Uterus (tissue), 4 donors: ENCODE data around the gene LRRC4C. TPM values are rescaled to one million over a fixed set of nuclear protein-coding genes. Genes with fewer than 3 reads are reported as not detected.

Experiments
- DNase-seq, 2 donors: peaks; one replicate each; pipeline ENCODE4 v3.0.0-alpha.2; 2019 to 2020
- H3K27ac ChIP-seq, 2 donors: fragments of 200-600 bp; sonication (generic); 1 replicate in 1 of 2; 2 replicates in 1 of 2; pipeline ENCODE4 v1.5.1; 2016 to 2018
- H3K27me3 ChIP-seq, 2 donors: fragments of 200-600 bp; sonication (generic); one replicate each; pipeline ENCODE4 v1.5.1; 2018 to 2019; ENCODE audit warnings: control low read depth in 1 of 2
- H3K36me3 ChIP-seq, 2 donors: fragments of 200-600 bp; sonication (generic); one replicate each; pipeline ENCODE4 v1.5.1; 2019; ENCODE audit warnings: control low read depth in 1 of 2
- H3K4me1 ChIP-seq, 2 donors: fragments of 200-600 bp; sonication (generic); one replicate each; pipeline ENCODE4 v1.5.1; 2018 to 2019; ENCODE audit warnings: control low read depth in 1 of 2
- H3K4me3 ChIP-seq, 2 donors: fragments of 200-600 bp; sonication (generic); 1 replicate in 1 of 2; 2 replicates in 1 of 2; pipeline ENCODE4 v1.5.1; 2018 to 2019; ENCODE audit warnings: mild to moderate bottlenecking in 1 of 2
- H3K9me3 ChIP-seq, 2 donors: fragments of 200-600 bp; sonication (generic); one replicate each; pipeline ENCODE4 v1.5.1; 2019; ENCODE audit warnings: control low read depth in 1 of 2
- CTCF ChIP-seq, 4 experiments: fragments of 200-600 bp in 2 of 4; fragments of 450-650 bp in 2 of 4; sonication (generic) in 2 of 4; IDR thresholded peaks; one replicate each; pipeline ENCODE4 v1.5.1; 2016 to 2019; ENCODE audit warnings: antibody characterized with exemption in 4 of 4, mild to moderate bottlenecking in 2 of 4, moderate library complexity in 1 of 4
- POLR2A ChIP-seq, 2 donors: fragments of 450-650 bp; IDR thresholded peaks; one replicate each; pipeline ENCODE4 v1.6.1; 2016; ENCODE audit warnings: antibody characterized with exemption in 2 of 2, mild to moderate bottlenecking in 1 of 2, moderate library complexity in 1 of 2
- intact Hi-C: fragments of 100-400 bp; cut with DNase I; formaldehyde crosslinking; loops from one replicate; pipeline ENCODE4 v1.15.1; 2023; ENCODE audit warnings: low total_unique reads
- total RNA-seq, 4 donors: library from RNA; depleted of rRNA in 3 of 4; stranded (reverse); fragments of >200 nt in 3 of 4; gene quantifications; one replicate each; pipeline versions ENCODE4 v1.1.0 to v1.2.4, GENCODE V29; 2014 to 2023
- donor health status: DM: yes; HTN: yes; CAD: no.

The LRRC4C gene
- total RNA-seq, 4 donors from 2014 or later, result 1.5 to 16.9 (median 2.1) TPM; not detected in 1

GRCh38 chr11:41449483-41450050, 9.9 kb downstream of the LRRC4C start:
- Histone ChIP-seq H3K27me3 (no peaks in the 10 kb centered on the region), H3K27ac (no peak overlapping the region), H3K36me3 (no peaks in the 10 kb centered on the region), H3K4me1 (no peaks in the 10 kb centered on the region), H3K4me3 (no peak overlapping the region), H3K9me3 (no peaks in the 10 kb centered on the region)
- TF ChIP-seq POLR2A (IDR thresholded peaks at IDR 0.05) (no peak), CTCF (IDR thresholded peaks at IDR 0.05) (no peak)
- no peak for DNase-seq
- intact Hi-C loops, result no loop called here

GRCh38 chr11:41446566-41446965, 12.9 kb downstream of the LRRC4C start:
- TF ChIP-seq POLR2A (IDR thresholded peaks at IDR 0.05), result no peak
- no peak for TF ChIP-seq CTCF (IDR thresholded peaks at IDR 0.05)
- H3K4me3 ChIP-seq, result no peak overlapping the region
- H3K4me1 ChIP-seq, result no peaks in the 10 kb centered on the region
- no peak for DNase-seq
- no peaks in the 10 kb centered on the region for H3K36me3 ChIP-seq
- no peaks in the 10 kb centered on the region for H3K9me3 ChIP-seq
- no peaks in the 10 kb centered on the region for H3K27me3 ChIP-seq
- intact Hi-C loops, result no loop called here
- H3K27ac ChIP-seq, result no peak overlapping the region

GRCh38 chr11:41446107-41446506, 13.3 kb downstream of the LRRC4C start:
- TF ChIP-seq CTCF (IDR thresholded peaks at IDR 0.05) (no peak), POLR2A (IDR thresholded peaks at IDR 0.05) (no peak)
- intact Hi-C loops, result no loop called here
- Histone ChIP-seq H3K27me3 (no peaks in the 10 kb centered on the region), H3K9me3 (no peaks in the 10 kb centered on the region), H3K36me3 (no peaks in the 10 kb centered on the region), H3K27ac (no peak overlapping the region), H3K4me1 (no peaks in the 10 kb centered on the region), H3K4me3 (no peak overlapping the region)
- DNase-seq, result no peak

- TF ChIP-seq CTCF (IDR thresholded peaks at IDR 0.05), result no peak
- TF ChIP-seq POLR2A (IDR thresholded peaks at IDR 0.05), result no peak
- intact Hi-C loops, result no loop called here
- DNase-seq, result no peak
- Histone ChIP-seq H3K27me3 (no peaks in the 10 kb centered on the region), H3K36me3 (no peaks in the 10 kb centered on the region), H3K9me3 (no peaks in the 10 kb centered on the region), H3K4me3 (no peak overlapping the region), H3K4me1 (no peaks in the 10 kb centered on the region), H3K27ac (no peak overlapping the region)
These were observed 22.4 kb downstream of the LRRC4C start for GRCh38 chr11:41437006-41437490.

- intact Hi-C loops, result no loop called here
- no peak overlapping the region for H3K27ac ChIP-seq
- no peaks in the 10 kb centered on the region for H3K4me1 ChIP-seq
- TF ChIP-seq CTCF (IDR thresholded peaks at IDR 0.05) (no peak), POLR2A (IDR thresholded peaks at IDR 0.05) (no peak)
- no peak for DNase-seq
- no peak overlapping the region for H3K4me3 ChIP-seq
- no peaks in the 10 kb centered on the region for H3K27me3 ChIP-seq
- H3K36me3 ChIP-seq, result no peaks in the 10 kb centered on the region
- no peaks in the 10 kb centered on the region for H3K9me3 ChIP-seq
These were observed 23.9 kb downstream of the LRRC4C start for GRCh38 chr11:41435531-41435930.
